Immature natural killer cell (primary cell): ENCODE measurements around the gene PDZRN4. TPM values are rescaled to one million over a fixed set of nuclear protein-coding genes. Genes with fewer than 3 reads are reported as not detected.
"Not testable (repeated sequence)": the region's sequence is repeated elsewhere in the genome, so short reads cannot be mapped to it uniquely, and the experiment has no call there.

Source experiments
- DNase-seq, 3 donors: peaks; one replicate each; pipeline ENCODE4 v3.0.0; 2022; ENCODE audit warnings: mixed read lengths in 1 of 3
- H3K27ac Mint-ChIP-seq, 6 donors: one replicate each; pipeline ENCODE4 v1.8.0; 2020; ENCODE audit warnings: mixed read lengths in 6 of 6, mild to moderate bottlenecking in 5 of 6, inconsistent platforms in 4 of 6, moderate library complexity in 3 of 6
- H3K27me3 Mint-ChIP-seq, 3 donors: one replicate each; pipeline ENCODE4 v1.8.0; 2020 to 2021; ENCODE audit warnings: low read depth in 3 of 3, mild to moderate bottlenecking in 3 of 3, mixed read lengths in 3 of 3, moderate library complexity in 3 of 3, inconsistent platforms in 1 of 3
- H3K36me3 Mint-ChIP-seq, 3 donors: one replicate each; pipeline ENCODE4 v1.8.0; 2020; ENCODE audit warnings: mixed read lengths in 3 of 3, inconsistent platforms in 2 of 3, mild to moderate bottlenecking in 2 of 3
- H3K4me1 Mint-ChIP-seq, 2 donors: one replicate each; pipeline ENCODE4 v1.8.0; 2020; ENCODE audit warnings: inconsistent platforms in 2 of 2, mild to moderate bottlenecking in 2 of 2, mixed read lengths in 2 of 2, moderate library complexity in 1 of 2
- H3K4me3 Mint-ChIP-seq, 5 donors: one replicate each; pipeline ENCODE4 v1.8.0; 2020; ENCODE audit warnings: mild to moderate bottlenecking in 5 of 5, mixed read lengths in 5 of 5, inconsistent platforms in 3 of 5, moderate library complexity in 3 of 5
- H3K9me3 Mint-ChIP-seq, 6 donors: one replicate each; pipeline ENCODE4 v1.8.0; 2020; ENCODE audit warnings: mild to moderate bottlenecking in 6 of 6, mixed read lengths in 6 of 6, inconsistent platforms in 4 of 6, moderate library complexity in 3 of 6
- polyA plus RNA-seq, 3 donors: library from polyadenylated mRNA; unstranded; fragments of 300-500 nt; fragmentation: Illumina TruSeq; gene quantifications; one replicate each; pipeline ENCODE4 v1.2.3, GENCODE V29; 2021

PDZRN4 gene
- polyA plus RNA-seq, 3 donors from 2014 or later = not detected

- Mint-ChIP-seq H3K27ac (no peak overlapping the region), H3K4me1 (no peaks in the 10 kb centered on the region), H3K36me3 (no peaks in the 10 kb centered on the region), H3K27me3 (peaks cover 0 to 2% (median 0%) of the 10 kb centered on the region in 3 donors), H3K9me3 (peaks cover 0 to 2% (median 0%) of the 10 kb centered on the region in 6 donors), H3K4me3 (no peak overlapping the region)
- DNase-seq = no peak
Observed at GRCh38 chr12:41531147-41531829, 343.2 kb downstream of the PDZRN4 start.

DNA sequence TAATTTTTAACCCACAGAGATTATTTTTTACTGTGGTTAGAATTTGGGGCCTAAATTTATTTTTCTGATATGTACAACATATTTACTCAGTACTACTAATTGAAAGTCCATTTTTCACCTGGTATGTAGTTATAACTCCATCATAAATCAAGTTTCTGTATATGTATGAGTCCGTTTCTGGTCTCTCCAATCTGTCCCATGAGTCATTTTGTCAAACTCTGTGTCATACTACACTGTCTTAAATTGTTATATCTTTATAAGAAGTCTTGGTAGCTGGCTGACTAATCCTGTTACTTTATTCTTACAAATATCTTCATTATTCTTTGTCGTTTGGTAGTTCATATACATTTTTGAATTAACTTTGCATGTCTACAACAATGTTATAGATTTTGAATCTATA lies 344.0 kb downstream of the PDZRN4 start:
- Mint-ChIP-seq H3K4me3 (no peak overlapping the region), H3K27me3 (peaks cover 0 to 2% (median 0%) of the 10 kb centered on the region in 3 donors), H3K36me3 (no peaks in the 10 kb centered on the region), H3K4me1 (peaks cover 0 to 4% of the 10 kb centered on the region in 2 donors), H3K9me3 (peaks cover 0 to 5% (median 0%) of the 10 kb centered on the region in 6 donors), H3K27ac (no peak overlapping the region)
- no peak for DNase-seq

DNA sequence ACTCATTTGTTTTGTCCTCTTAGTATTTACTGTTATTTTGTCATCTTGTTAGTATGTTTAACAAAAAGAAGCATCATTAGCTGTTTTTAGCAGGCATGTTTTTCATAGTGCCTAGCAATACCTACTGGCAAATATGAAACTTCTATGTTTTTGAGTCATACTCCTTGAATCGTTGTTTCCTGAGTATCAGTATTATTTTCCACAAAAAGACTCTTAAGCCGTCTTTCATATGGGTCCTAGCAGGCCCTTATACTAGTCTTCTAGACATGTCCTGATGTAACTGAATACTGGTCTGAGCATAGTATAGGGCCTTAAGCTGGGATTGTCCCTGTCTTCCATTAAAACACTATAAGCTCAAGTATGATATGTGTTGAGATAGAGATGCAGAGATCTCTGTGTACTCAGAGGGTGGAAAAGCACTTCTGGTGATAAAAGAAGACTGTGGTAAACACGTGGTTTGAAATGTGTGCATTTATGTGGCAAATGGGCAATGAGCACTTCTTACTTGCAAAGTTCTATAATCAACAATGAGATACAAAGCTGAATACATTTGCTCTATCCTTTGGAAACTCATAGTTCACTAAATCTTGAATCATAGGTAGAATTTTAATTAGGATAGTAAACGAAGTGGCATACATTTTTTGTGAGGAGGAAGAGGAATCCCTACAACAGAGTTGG lies 348.8 kb downstream of the PDZRN4 start:
- Mint-ChIP-seq H3K4me1 (peaks cover 0 to 11% of the 10 kb centered on the region in 2 donors), H3K27ac (no peak overlapping the region), H3K27me3 (peaks cover 0 to 3% (median 2%) of the 10 kb centered on the region in 3 donors), H3K9me3 (peaks cover 0 to 5% (median 0%) of the 10 kb centered on the region in 6 donors), H3K4me3 (no peak overlapping the region), H3K36me3 (no peaks in the 10 kb centered on the region)
- DNase-seq = no peak

DNA sequence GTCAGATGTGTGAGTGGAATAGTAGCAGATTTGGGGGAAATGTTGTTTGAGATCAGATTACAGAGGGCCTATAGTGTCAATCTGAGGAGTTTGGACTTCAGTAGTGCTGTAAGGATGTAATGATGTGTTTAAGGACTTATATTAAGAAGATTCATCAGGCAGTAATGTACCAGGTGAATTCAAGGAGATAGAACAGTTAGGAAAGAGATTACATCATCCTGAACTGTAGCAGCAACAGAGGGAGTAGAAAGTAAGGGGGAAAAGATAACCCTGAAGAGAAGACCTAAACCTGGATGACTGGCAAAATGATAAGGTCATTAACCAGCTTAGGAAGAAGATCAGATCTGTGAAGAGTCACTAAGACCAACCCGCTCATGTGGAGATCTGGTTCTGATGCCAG lies 349.4 kb downstream of the PDZRN4 start:
- H3K27ac Mint-ChIP-seq = no peak overlapping the region
- no peaks in the 10 kb centered on the region for H3K36me3 Mint-ChIP-seq
- H3K4me1 Mint-ChIP-seq = peaks cover 0 to 11% of the 10 kb centered on the region in 2 donors

GRCh38 chr12:41545761-41546160 lies 357.6 kb downstream of the PDZRN4 start:
- H3K27ac Mint-ChIP-seq = no peak overlapping the region
- no peaks in the 10 kb centered on the region for H3K4me1 Mint-ChIP-seq
- DNase-seq = no peak
- H3K36me3 Mint-ChIP-seq = peaks cover 0 to 2% (median 0%) of the 10 kb centered on the region in 3 donors
- H3K27me3 Mint-ChIP-seq = peaks cover 0 to 3% (median 0%) of the 10 kb centered on the region in 3 donors
- no peak overlapping the region for H3K4me3 Mint-ChIP-seq
- H3K9me3 Mint-ChIP-seq = peaks cover 0 to 19% (median 2%) of the 10 kb centered on the region in 6 donors

More for the DNA sequence above, 349.4 kb downstream of the PDZRN4 start:
- H3K4me3 Mint-ChIP-seq = no peak overlapping the region
- DNase-seq = no peak
- peaks cover 0 to 3% (median 2%) of the 10 kb centered on the region in 3 donors for H3K27me3 Mint-ChIP-seq
- peaks cover 0 to 5% (median 1%) of the 10 kb centered on the region in 6 donors for H3K9me3 Mint-ChIP-seq

DNA sequence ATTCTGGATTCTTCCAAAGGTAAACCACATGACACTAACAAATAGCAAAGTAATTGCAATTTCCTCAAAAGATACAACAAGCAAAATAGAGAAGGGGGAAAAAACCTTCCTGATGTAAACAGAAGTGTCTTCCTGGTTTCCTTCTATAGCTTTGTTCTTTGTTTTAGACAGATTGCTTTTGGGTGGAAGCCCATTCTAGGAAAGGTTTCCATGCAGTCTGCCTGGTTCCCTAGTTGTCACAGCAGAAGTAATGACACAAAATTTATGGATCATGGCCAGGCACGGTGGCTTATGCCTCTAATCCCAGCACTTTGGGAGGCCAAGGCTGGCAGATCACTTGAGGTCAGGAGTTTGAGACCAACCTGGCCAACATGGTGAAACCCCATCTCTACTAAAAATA lies 359.0 kb downstream of the PDZRN4 start:
- H3K27ac Mint-ChIP-seq, H3K4me3 Mint-ChIP-seq, H3K4me1 Mint-ChIP-seq, H3K36me3 Mint-ChIP-seq, H3K27me3 Mint-ChIP-seq, DNase-seq: not testable (repeated sequence)
- H3K9me3 Mint-ChIP-seq = peaks cover 0 to 19% (median 2%) of the 10 kb centered on the region in 6 donors

- Mint-ChIP-seq H3K36me3 (peaks cover 0 to 2% (median 0%) of the 10 kb centered on the region in 3 donors), H3K9me3 (peaks cover 0 to 14% (median 1%) of the 10 kb centered on the region in 6 donors), H3K27me3 (no peaks in the 10 kb centered on the region), H3K4me1 (no peaks in the 10 kb centered on the region), H3K4me3 (no peak overlapping the region), H3K27ac (no peak overlapping the region)
- DNase-seq = no peak
Observed at GRCh38 chr12:41548926-41549325, 360.8 kb downstream of the PDZRN4 start.

GRCh38 chr12:41552588-41552987 lies 364.5 kb downstream of the PDZRN4 start:
- H3K27ac Mint-ChIP-seq = no peak overlapping the region
- peaks cover 0 to 3% (median under 1%) of the 10 kb centered on the region in 6 donors for H3K9me3 Mint-ChIP-seq
- H3K4me1 Mint-ChIP-seq = no peaks in the 10 kb centered on the region
- no peaks in the 10 kb centered on the region for H3K27me3 Mint-ChIP-seq
- H3K4me3 Mint-ChIP-seq = no peak overlapping the region
- H3K36me3 Mint-ChIP-seq = no peaks in the 10 kb centered on the region
- no peak for DNase-seq

GRCh38 chr12:41556176-41556575 lies 368.1 kb downstream of the PDZRN4 start:
- no peak for DNase-seq
- no peaks in the 10 kb centered on the region for H3K27me3 Mint-ChIP-seq
- H3K4me3 Mint-ChIP-seq = no peak overlapping the region
- H3K27ac Mint-ChIP-seq = no peak overlapping the region
- H3K9me3 Mint-ChIP-seq = peaks cover 0 to 11% (median 0%) of the 10 kb centered on the region in 6 donors
- no peaks in the 10 kb centered on the region for H3K36me3 Mint-ChIP-seq
- no peaks in the 10 kb centered on the region for H3K4me1 Mint-ChIP-seq

DNA sequence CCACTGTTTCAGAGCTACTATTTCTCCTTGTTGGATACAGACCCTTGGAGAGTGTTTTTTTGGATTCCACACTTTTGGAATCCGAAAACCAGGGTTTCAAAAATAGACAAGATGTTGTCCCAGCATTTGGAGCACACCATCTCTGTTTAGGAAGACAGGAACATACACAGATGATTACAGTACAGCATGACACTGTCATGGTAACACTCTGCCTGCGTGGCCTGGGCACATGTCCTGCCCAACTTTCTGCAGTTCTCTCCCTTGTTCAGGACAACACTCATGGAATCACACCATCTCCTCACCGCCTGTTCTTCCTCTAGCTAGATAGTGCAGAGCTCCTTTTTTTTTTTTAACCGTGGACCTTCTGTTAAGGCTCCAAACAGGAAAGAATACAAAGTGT lies 369.2 kb downstream of the PDZRN4 start:
- no peak overlapping the region for H3K4me3 Mint-ChIP-seq
- no peaks in the 10 kb centered on the region for H3K36me3 Mint-ChIP-seq
- peaks cover 0 to 11% (median 0%) of the 10 kb centered on the region in 6 donors for H3K9me3 Mint-ChIP-seq
- no peaks in the 10 kb centered on the region for H3K4me1 Mint-ChIP-seq
- no peaks in the 10 kb centered on the region for H3K27me3 Mint-ChIP-seq
- DNase-seq = no peak
- no peak overlapping the region for H3K27ac Mint-ChIP-seq

GRCh38 chr12:41558671-41559070 lies 370.6 kb downstream of the PDZRN4 start:
- Mint-ChIP-seq H3K4me1 (no peaks in the 10 kb centered on the region), H3K27me3 (no peaks in the 10 kb centered on the region), H3K36me3 (no peaks in the 10 kb centered on the region), H3K4me3 (no peak overlapping the region), H3K27ac (no peak overlapping the region), H3K9me3 (peaks cover 0 to 11% (median 0%) of the 10 kb centered on the region in 6 donors)
- no peak for DNase-seq

GRCh38 chr12:41563051-41563450 lies 374.9 kb downstream of the PDZRN4 start:
- no peaks in the 10 kb centered on the region for H3K36me3 Mint-ChIP-seq
- DNase-seq = no peak
- no peak overlapping the region for H3K4me3 Mint-ChIP-seq
- H3K27me3 Mint-ChIP-seq = no peaks in the 10 kb centered on the region
- peaks cover 0 to 11% (median under 1%) of the 10 kb centered on the region in 6 donors for H3K9me3 Mint-ChIP-seq
- no peaks in the 10 kb centered on the region for H3K4me1 Mint-ChIP-seq
- no peak overlapping the region for H3K27ac Mint-ChIP-seq

DNA sequence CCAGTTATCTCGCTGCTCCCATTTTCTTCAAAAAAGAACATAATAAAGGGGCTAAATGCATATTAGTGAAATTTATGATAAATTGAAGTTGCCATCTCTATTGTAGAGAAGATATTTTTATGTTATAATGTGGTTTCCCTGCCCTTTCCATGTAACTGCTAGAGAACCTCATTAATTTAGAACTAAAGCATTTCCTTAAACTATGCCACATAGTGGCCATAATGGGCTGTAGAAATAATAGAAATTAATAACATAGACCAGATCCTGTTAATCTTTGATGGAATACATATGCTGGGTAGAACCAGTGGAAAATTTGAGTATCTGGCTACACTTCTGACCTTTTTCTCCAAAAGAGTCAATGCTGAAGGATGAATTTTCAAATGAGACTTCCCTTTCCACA lies 376.7 kb downstream of the PDZRN4 start:
- H3K4me1 Mint-ChIP-seq = no peaks in the 10 kb centered on the region
- no peak overlapping the region for H3K4me3 Mint-ChIP-seq
- H3K27me3 Mint-ChIP-seq = no peaks in the 10 kb centered on the region
- peaks cover 0 to 9% (median under 1%) of the 10 kb centered on the region in 6 donors for H3K9me3 Mint-ChIP-seq
- no peaks in the 10 kb centered on the region for H3K36me3 Mint-ChIP-seq
- no peak overlapping the region for H3K27ac Mint-ChIP-seq
- DNase-seq = no peak

DNA sequence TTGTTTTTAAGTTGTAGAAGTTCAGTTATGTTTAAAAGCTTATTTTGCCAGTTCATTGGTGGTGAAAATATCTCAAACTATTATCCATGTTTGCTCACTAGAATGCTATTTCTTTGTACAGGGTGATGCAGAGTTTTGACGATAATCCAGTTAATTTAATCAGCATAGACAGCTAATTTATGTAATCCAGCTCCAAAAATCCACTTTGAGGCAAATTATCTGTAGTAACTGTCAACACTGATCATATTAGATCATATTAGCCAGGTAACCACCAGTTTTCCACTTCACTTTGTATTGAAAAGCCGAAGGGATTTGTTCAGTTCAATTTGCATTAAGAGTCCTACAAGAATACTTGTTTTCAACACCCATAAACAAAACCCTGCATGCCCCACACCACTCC lies 378.6 kb downstream of the PDZRN4 start:
- Mint-ChIP-seq H3K27me3 (no peaks in the 10 kb centered on the region), H3K36me3 (no peaks in the 10 kb centered on the region), H3K9me3 (peaks cover 0 to 4% (median 0%) of the 10 kb centered on the region in 6 donors), H3K4me1 (no peaks in the 10 kb centered on the region), H3K4me3 (no peak overlapping the region), H3K27ac (no peak overlapping the region)
- DNase-seq = no peak
